NCI-H69 (cell line): ENCODE measurements around the gene ADAM12.

Source experiments
- DNase-seq: peaks from one replicate; lab custom pipeline; 2025; lab: John Stamatoyannopoulos, UW

Gene ADAM12

DNA sequence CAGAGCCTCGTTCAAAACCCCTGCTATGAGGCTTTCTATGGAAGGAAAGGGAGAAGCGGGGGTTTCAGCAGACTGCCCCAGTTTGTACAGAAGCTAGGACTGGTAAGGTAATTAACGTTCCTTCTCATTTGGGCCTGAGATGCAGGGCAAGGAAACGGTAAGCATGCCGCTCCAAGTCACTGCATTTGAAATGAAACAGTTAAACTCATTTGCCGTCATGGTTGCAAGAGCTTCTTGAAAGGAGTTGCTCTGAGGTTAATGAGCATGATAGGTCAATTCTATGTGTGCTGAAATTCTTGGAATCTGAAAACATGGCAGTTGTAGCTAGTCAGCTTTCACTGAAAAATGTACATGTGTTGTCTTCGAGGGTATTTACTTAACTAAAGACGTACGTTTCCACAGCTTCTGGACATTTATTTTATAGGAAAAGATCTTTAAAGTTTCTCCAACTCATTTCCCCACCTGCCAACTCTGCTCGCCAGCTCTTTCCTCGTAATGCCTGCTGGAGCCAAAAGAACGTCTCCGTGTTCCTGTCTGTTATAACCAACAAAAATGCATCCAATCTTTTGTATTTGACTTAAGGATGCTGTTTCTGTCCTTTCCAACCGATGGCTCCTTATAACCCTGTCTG lies 73.3 kb downstream of the ADAM12 start:
- no peak for DNase-seq

- DNase-seq: no peak
These were observed 76.1 kb downstream of the ADAM12 start for GRCh38 chr10:126312167-126312566.

GRCh38 chr10:126309228-126309883 lies 78.9 kb downstream of the ADAM12 start:
- DNase-seq: no peak

DNA sequence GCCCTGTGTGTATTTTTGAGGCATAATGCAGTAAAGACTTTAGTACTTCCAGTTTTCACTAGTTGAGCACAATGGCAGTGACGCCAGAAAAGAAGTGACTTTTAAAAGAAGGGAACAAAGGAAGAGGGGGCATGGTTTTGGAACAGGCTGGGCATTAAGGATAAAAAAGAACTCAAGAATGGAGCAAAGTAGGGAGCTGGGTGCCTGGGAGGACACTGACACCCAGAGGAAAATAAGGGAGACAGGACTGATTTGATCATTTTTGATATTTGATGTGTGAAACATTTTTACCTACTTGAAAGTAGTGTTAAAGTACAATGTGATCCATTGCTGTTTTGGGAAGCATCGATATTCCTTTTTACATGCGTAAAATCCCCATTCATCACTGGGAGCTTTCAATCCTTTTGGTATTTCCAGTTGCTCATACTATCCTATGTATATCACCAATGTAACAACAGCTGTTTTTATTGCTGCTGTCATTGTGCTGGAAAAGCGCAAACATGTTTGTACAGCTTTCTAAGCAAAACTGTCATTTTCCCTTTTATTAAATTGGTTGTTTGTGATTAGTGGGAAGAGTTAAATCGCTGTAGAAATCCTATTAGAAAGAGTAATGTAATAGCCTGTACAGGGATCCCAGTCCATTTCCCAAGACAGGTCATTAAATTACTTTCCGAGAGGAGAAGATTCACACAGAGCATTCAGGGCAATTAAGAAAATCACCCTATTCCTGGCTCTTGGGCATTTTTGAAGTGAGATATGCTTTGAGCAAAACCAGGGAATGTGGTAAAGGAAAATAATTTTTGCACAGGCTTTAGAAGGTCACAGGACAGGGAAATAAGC lies 85.2 kb downstream of the ADAM12 start:
- DNase-seq: peak; percentile 3

DNA sequence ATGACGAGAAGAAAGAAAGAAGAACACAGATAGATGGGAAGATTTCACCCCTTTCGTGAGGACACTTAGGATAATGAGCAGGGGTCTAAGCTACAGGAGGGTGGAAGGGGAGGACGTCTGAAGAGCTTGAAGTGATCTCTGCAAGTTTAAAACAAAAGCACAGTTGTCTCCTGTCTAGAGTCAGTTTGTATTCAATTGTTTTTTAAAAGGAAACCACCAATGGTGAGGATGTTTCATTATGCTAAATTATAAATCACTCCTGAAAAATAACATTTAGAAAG lies 85.9 kb downstream of the ADAM12 start:
- no peak for DNase-seq

DNA sequence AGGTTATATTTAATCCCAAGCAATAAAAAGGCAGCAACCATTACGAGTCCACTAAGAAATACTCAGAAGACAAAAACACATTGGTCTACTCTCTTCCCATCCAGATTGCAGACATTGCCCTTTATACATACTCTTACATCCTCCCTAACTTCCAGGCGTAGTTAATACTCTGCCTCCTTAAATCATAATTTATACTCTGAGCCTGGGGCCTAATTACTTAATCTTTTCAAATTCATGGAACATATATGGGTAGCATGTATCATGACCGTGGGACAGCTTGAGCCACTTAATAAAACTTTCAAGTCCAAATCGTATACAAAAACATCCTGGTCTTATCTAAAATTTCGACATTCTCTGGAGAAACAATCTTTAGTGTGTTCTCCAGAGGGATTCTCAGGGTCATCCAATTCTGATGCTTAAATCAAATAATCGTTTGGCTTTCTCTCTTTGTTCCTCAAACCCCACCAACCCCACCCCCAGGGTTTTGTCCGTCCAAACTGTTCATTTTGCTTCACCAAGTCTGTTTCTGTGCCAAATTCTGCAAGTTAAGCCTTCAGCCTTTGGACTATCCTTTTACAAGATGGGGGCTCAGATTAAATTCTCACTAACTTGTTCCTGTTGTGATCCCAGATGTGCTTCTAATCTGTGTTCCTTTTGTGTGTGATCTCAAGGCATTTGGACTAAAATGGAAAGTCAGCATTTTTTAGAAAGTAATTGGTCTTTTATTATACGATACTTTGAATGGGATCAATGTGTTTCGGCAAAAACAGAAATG lies 86.4 kb downstream of the ADAM12 start:
- no peak for DNase-seq

DNA sequence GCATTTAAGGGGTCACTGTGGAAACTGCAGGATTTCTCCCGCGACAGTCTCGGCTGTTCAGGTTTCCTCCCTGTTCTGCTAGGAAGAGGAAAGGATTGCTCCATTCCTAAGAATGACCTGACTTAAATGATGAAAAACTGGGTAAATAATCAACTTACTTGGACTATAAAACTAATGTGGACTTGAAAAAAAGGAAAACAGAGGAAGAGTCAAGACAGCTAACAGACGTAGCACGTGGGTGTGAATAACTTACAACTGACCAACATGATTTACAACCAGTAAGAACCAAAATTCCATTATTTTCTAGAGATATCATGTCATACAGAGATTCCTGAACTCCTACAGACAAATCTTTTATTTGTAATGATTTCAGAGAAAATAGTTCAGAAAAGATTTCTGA lies 93.8 kb downstream of the ADAM12 start:
- no peak for DNase-seq

DNA sequence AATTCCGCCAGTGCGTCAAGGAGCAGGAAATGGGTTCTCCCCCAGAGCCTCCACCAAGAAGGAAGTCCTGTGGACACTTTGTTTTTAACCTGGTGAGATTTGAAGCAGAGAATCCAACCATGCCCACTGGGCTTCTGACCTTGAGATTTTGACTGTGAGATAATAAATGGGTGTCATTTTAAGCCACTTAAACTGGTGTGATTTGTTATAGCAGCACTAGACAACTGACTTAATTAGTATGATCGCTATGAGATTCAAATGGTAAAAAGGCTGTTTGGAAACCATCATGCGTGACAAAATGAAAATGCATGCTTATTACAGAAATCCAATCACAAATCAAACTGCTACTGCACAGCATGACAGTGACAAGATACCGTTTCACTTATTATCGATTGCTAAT lies 98.0 kb downstream of the ADAM12 start:
- peak; percentile 54 for DNase-seq

DNA sequence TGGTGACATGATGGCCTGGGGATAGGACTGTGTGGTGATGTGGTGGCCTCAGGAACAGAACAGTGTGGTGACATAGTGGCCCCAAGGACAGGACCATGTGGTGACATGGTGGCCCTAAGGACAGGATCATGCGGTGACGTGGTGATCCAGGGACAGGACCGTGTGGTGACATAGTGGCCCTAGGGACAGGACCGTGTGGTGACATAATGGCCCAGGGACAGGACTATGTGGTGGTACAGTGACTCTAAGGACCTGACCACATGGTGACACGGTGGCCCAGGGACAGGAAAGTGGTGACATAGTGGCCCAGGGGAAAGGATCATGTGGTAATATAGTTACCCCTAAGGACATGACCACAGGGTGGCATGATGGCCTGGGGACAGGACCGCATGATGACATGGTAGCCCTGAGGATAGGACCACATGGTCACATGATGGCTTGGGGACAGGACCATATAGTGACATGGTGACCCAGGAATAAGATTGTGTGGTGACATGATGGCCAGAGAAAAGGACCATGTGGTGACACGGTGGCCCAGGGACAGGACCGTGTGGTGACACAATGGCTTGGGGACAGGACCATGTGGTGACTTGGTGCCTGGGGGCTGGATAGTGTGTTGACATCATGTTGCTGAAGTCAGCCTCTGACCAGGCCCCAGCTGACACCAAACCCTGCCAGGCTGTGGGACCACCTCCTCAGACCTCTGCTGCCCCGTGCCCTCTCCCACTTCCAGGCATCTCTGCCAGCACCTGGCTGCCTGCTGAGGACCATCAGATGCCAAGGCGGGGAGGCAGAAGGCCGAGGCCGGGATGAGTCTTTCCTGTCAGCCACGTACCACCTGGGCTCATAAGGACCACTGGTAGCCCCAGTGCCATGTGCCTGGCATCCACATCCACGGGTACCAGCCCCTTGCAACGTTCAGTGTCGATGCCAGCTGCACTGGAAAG lies 99.5 kb downstream of the ADAM12 start:
- DNase-seq: no peak

GRCh38 chr10:126286256-126286780 lies 102.0 kb downstream of the ADAM12 start:
- no peak for DNase-seq

DNA sequence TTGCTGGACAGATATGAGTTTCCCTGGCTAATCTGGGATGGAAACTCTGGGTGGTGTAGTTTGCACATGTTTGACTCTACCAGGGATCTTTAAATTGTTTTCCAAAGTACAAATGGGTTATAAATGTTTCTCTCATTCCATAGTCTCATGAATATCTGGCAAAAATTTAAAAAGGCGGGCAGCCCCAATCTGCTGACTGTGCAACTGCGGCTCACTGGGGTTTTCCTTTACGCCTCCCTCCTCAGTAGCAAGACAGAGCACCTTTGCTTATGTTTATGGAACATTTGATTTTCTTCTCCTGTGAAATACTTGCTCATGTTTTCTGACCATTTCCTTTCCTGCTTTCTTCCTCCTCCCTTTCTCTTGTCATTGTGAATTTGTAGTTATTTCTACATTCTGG lies 105.0 kb downstream of the ADAM12 start:
- no peak for DNase-seq

DNA sequence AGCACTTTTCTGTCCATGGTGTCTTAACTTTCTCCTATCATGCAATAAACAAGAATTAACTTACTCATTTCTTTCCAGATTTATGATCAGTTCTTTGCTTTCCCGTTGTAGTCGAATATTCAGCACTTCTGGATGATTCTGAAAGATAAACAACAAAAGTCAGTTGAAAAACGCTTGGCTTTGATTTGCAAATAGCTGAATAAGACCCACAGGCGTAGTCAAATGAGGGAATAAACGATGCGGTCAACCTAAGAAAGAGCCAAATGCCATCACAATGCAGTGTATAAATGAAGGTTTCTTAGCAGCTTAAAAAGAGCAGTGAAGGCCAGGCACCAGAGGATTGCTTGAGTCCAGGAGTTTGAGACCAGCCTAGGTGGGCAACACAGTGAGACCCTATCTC lies 109.4 kb downstream of the ADAM12 start:
- no peak for DNase-seq

DNA sequence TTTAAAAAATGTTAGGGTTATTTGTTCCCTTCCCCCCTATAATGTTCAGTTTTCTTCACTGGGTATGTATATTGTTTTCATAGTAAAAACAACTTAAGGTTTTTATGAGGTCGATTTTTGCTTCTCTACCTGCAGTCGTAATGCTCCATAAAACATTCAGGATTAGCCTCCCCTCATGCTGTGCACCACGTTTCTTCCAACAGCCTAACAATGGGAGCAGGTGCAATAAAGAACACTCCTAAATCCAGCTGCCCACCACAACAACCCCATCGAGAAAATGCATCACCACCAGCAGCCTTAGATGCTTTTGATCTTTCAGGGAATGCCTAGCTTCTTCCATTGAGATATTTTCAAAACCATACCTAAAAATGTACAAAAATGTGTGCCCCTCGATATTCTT lies 111.1 kb downstream of the ADAM12 start:
- DNase-seq: peak; percentile 56

- no peak for DNase-seq
These were observed 115.8 kb downstream of the ADAM12 start for GRCh38 chr10:126272526-126272925.

GRCh38 chr10:126270111-126270510 lies 118.2 kb downstream of the ADAM12 start:
- DNase-seq: no peak

GRCh38 chr10:126268013-126268920 lies 120.0 kb downstream of the ADAM12 start:
- DNase-seq: no peak

DNA sequence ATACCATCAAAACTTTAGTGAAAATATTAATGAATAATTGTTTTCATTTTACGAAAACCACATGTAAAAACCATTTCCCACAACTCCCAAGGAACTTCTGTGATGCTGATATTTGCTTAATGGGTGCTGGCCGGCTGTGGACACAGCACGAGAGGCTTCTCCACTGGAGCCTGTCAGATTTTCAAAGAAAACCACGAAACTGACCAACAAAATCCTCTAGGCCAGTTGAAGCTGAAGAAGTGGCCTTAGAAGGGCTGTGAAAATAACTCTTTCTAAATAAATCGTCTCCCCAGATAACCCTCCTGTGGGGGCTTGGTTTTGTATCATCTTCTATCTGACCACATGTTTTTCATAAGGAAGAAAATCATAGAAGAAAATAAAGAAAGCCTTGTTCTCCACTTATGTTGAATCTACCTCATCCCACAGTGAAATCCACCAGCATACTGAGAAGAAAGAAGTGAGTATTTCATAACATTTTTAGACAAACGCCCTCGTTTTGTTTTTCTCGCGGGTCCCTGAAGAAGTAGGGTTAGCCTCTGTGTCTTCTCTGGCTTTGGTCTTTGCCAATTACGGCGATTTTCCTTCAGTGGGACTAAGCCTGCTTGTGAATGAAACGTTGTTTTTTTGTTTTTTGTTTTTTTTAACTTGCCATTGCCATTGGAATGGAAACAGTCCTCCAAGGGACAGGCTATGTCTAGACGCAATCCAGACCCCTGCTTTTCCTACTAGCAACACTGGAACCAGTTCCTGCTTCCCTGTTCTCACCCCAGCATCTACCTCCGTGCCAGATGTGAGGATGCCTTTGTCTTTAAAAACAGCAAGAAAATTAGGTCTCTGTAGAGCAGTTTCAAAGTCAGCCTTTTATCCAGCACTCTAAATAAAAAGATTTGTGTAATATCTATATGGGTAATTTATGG lies 123.9 kb downstream of the ADAM12 start:
- peak; percentile 4 for DNase-seq

- no peak for DNase-seq
These were observed 125.1 kb downstream of the ADAM12 start for GRCh38 chr10:126263006-126263676.
